GM19025 (cell line): ENCODE measurements around the gene TGFBR3L.
"Not testable (repeated sequence)": the region's sequence is repeated elsewhere in the genome, so short reads cannot be mapped to it uniquely, and the experiment has no call there.

Experiments used
- ATAC-seq: cut with Tn5 transposase; IDR thresholded peaks from one replicate; pipeline ENCODE4 v1.9.1; 2021; ENCODE audit warnings: mild to moderate bottlenecking, low read depth, moderate library complexity; ENCODE audit not compliant: unreplicated experiment

TGFBR3L gene

GRCh38 chr19:7916103-7916954, 1.7 kb downstream of the TGFBR3L start:
- ATAC-seq = no peak

- no peak for ATAC-seq
Observed at GRCh38 chr19:7916955-7917266, 2.3 kb downstream of the TGFBR3L start.

GRCh38 chr19:7917267-7918061, 2.8 kb downstream of the TGFBR3L start:
- ATAC-seq = no peak

GRCh38 chr19:7918062-7918614, 3.5 kb downstream of the TGFBR3L start:
- ATAC-seq = not testable (repeated sequence)

GRCh38 chr19:7918615-7919421, 4.2 kb downstream of the TGFBR3L start:
- no peak for ATAC-seq

GRCh38 chr19:7919610-7920518, 5.2 kb downstream of the TGFBR3L start, which contains the start of gene SNAPC2:
Gene SNAPC2, plus strand, starts transcription at chr19:7920338. Its CDS starts 29 bp downstream, at chr19:7920367.
- ATAC-seq = peak; percentile 55

GRCh38 chr19:7920519-7921301, 6.1 kb downstream of the TGFBR3L start:
- ATAC-seq = peak; percentile 40

- no peak for ATAC-seq
Observed at GRCh38 chr19:7921302-7921966, 6.8 kb downstream of the TGFBR3L start.

GRCh38 chr19:7921967-7922835, 7.6 kb downstream of the TGFBR3L start:
- ATAC-seq = no peak

GRCh38 chr19:7922836-7923195, 8.2 kb downstream of the TGFBR3L start:
- no peak for ATAC-seq

GRCh38 chr19:7923295-7924191, 8.9 kb downstream of the TGFBR3L start:
- no peak for ATAC-seq

GRCh38 chr19:7924241-7924640, 9.6 kb downstream of the TGFBR3L start:
- ATAC-seq = no peak

GRCh38 chr19:7924651-7925170, 10.1 kb downstream of the TGFBR3L start:
- ATAC-seq = no peak

- no peak for ATAC-seq
Observed at GRCh38 chr19:7925171-7925851, 10.7 kb downstream of the TGFBR3L start.

- ATAC-seq = no peak
Observed at GRCh38 chr19:7926021-7926726, 11.5 kb downstream of the TGFBR3L start, which contains the start of gene CTXN1. Gene CTXN1, minus strand, starts transcription at chr19:7926135. Its CDS starts 597 bp downstream, at chr19:7925538.
